GM13977 (cell line): ENCODE results near the gene TIMP3.

Source experiments
- DNase-seq: peaks from one replicate; pipeline ENCODE4 v3.0.0; 2012; ENCODE audit warnings: low spot score
- in situ Hi-C: fragments of 300-500 bp; cut with MboI; formaldehyde crosslinking; loops from one replicate; pipeline ENCODE4 v1.12.0; 2022; ENCODE audit warnings: low sequenced_read_pairs, low pct_unique_long_range_greater_than_20kb, mixed read lengths, inconsistent platforms; ENCODE audit not compliant: unreplicated experiment
- TF ChIP-seq, protein P1 (sequence below): IDR thresholded peaks from 2 replicates; pipeline ENCODE4 v1.5.1; 2012; ENCODE audit warnings: mild to moderate bottlenecking, control low read depth; ENCODE audit not compliant: insufficient read depth; ENCODE audit errors: extremely low read depth, missing control alignments

Gene TIMP3

DNA sequence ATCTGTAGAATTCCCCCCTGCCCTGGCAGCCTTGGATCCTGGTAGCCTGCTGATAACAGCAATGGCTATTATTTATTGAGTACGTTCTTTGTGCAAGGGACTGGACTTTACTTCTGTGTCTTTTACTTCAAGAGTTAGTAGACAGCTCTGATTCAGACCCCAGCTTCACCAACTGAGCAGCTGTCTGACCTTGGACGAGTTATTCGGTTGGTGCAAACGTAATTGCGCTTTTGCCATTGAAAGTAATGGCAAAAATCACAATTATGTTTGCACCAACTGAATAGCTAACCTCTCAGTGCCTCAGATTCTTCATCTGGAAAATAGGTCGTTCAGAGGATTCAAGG is 108.9 kb downstream of the TIMP3 start:
- in situ Hi-C loops = no loop called here
- DNase-seq = no peak
- TF ChIP-seq, protein P1, sequence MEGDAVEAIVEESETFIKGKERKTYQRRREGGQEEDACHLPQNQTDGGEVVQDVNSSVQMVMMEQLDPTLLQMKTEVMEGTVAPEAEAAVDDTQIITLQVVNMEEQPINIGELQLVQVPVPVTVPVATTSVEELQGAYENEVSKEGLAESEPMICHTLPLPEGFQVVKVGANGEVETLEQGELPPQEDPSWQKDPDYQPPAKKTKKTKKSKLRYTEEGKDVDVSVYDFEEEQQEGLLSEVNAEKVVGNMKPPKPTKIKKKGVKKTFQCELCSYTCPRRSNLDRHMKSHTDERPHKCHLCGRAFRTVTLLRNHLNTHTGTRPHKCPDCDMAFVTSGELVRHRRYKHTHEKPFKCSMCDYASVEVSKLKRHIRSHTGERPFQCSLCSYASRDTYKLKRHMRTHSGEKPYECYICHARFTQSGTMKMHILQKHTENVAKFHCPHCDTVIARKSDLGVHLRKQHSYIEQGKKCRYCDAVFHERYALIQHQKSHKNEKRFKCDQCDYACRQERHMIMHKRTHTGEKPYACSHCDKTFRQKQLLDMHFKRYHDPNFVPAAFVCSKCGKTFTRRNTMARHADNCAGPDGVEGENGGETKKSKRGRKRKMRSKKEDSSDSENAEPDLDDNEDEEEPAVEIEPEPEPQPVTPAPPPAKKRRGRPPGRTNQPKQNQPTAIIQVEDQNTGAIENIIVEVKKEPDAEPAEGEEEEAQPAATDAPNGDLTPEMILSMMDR = no peak

DNA sequence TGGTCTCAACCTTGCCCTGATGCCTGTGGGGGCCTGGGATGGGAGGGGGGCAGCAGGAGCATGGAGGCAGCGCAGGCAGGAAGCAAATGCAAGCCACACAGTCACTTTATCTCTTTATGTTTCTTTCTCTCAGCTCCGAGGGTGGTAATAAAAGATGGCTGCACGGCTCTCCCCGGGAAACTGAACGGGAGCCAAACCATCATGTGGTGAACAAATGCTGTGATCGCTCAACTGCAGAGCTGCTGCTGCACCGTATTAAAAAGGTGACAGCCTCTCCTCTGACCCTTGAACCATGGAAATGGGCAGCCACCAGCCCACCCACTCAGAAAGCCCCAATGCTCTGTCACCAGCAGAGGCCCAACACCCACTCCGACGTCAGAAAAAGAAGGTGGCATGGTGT is 110.0 kb downstream of the TIMP3 start:
- TF ChIP-seq, protein P1 = no peak
- in situ Hi-C loops = no loop called here
- DNase-seq = no peak
